HUES48 (cell line): Measurements from ENCODE around the gene MAGEC3.

Experiments used
- H3K27ac ChIP-seq: one replicate; pipeline ENCODE4 v1.7.0; 2013; ENCODE audit warnings: low read depth, low read length, inconsistent platforms
- H3K27me3 ChIP-seq: 2 replicates; pipeline ENCODE4 v1.6.1; 2013; ENCODE audit warnings: mild to moderate bottlenecking, low read length; ENCODE audit not compliant: control insufficient read depth, insufficient read depth
- H3K36me3 ChIP-seq: 2 replicates; pipeline ENCODE4 v1.6.1; 2013; ENCODE audit warnings: low read length; ENCODE audit not compliant: control insufficient read depth, insufficient read depth
- H3K4me1 ChIP-seq: 2 replicates; pipeline ENCODE4 v1.6.1; 2013; ENCODE audit warnings: mild to moderate bottlenecking, low read length; ENCODE audit not compliant: control insufficient read depth, insufficient read depth
- H3K4me3 ChIP-seq: 2 replicates; pipeline ENCODE4 v1.5.1; 2013; ENCODE audit warnings: mild to moderate bottlenecking, low read depth, low read length
- H3K9ac ChIP-seq: 2 replicates; pipeline ENCODE4 v1.6.1; 2013; ENCODE audit warnings: mild to moderate bottlenecking, low read depth, low read length, moderate library complexity
- H3K9me3 ChIP-seq: 2 replicates; pipeline ENCODE4 v1.6.1; 2013; ENCODE audit warnings: low read length; ENCODE audit not compliant: control insufficient read depth, insufficient read depth

The MAGEC3 gene

GRCh38 chrX:141945426-141945825 is 107.3 kb downstream of the MAGEC3 start:
- Histone ChIP-seq H3K36me3 (no peaks in the 10 kb centered on the region), H3K4me3 (no peak overlapping the region), H3K27ac (no peak overlapping the region), H3K27me3 (no peaks in the 10 kb centered on the region), H3K9me3 (peaks cover 12% of the 10 kb centered on the region; the same call in 1 of the 2 replicates), H3K9ac (no peak overlapping the region), H3K4me1 (no peaks in the 10 kb centered on the region)

GRCh38 chrX:141947350-141947749 is 109.2 kb downstream of the MAGEC3 start:
- Histone ChIP-seq H3K27me3 (no peaks in the 10 kb centered on the region), H3K4me1 (no peaks in the 10 kb centered on the region), H3K9me3 (peaks cover 19% of the 10 kb centered on the region), H3K4me3 (no peak overlapping the region), H3K9ac (no peak overlapping the region), H3K27ac (no peak overlapping the region), H3K36me3 (no peaks in the 10 kb centered on the region)
